Measurements from ENCODE around the gene SPOCD1. TPM values are rescaled to one million over a fixed set of nuclear protein-coding genes. Genes with fewer than 3 reads are reported as not detected.

Gene SPOCD1
- total RNA-seq, 2 experiments from 2014 or later = 0.79 to 0.91 TPM

GRCh38 chr1:31778763-31779488 is 36.9 kb downstream of the SPOCD1 start:
- no peak for ATAC-seq
- H3K9me3 Mint-ChIP-seq (ENCODE audit: low read depth) = no peaks in the 10 kb centered on the region
- no peak overlapping the region for H3K4me3 Mint-ChIP-seq
- ChIA-PET POLR2A (interaction anchor here (0.7 kb wide), 1 partner anchor 134 kb away, joined by 6 read pairs; no protein-coding TSS in a partner anchor), CTCF (interaction anchor here (0.6 to 3.1 kb wide), 6 partner anchors 10 to 244 kb away, joined by 3 to 15 read pairs (median 3); no protein-coding TSS in a partner anchor)
- intact Hi-C loops (cut with DNase I, micrococcal nuclease) = no loop called here
- DNase-seq = no peak
- peaks cover 8% of the 10 kb centered on the region for H3K4me1 Mint-ChIP-seq
- H3K27ac Mint-ChIP-seq = no peak overlapping the region
- peaks cover 16% of the 10 kb centered on the region for H3K27me3 Mint-ChIP-seq
- H3K36me3 Mint-ChIP-seq (ENCODE audit: low read depth) = no peaks in the 10 kb centered on the region

GRCh38 chr1:31776516-31776915 is 39.3 kb downstream of the SPOCD1 start:
- Mint-ChIP-seq H3K36me3 (ENCODE audit: low read depth) (no peaks in the 10 kb centered on the region), H3K9me3 (ENCODE audit: low read depth) (no peaks in the 10 kb centered on the region), H3K27ac (no peak overlapping the region), H3K27me3 (peaks cover 29% of the 10 kb centered on the region), H3K4me1 (peaks cover 29% of the 10 kb centered on the region), H3K4me3 (no peak overlapping the region)
- DNase-seq = no peak
- ChIA-PET CTCF (interaction anchor here (0.6 to 3.1 kb wide), 3 partner anchors 12 to 278 kb away, joined by 3 to 15 read pairs (median 8); no protein-coding TSS in a partner anchor), POLR2A (no interaction called here)
- intact Hi-C loops (cut with DNase I, micrococcal nuclease) = no loop called here
- no peak for ATAC-seq

- no peak for ATAC-seq
- intact Hi-C loops (cut with DNase I, micrococcal nuclease) = no loop called here
- H3K9me3 Mint-ChIP-seq (ENCODE audit: low read depth) = no peaks in the 10 kb centered on the region
- H3K4me1 Mint-ChIP-seq = peaks cover 34% of the 10 kb centered on the region
- H3K27me3 Mint-ChIP-seq = peaks cover 29% of the 10 kb centered on the region
- CTCF ChIA-PET = interaction anchor here (0.5 to 3.1 kb wide), 4 partner anchors 13 to 352 kb away, joined by 3 to 15 read pairs (median 3); no protein-coding TSS in a partner anchor
- no peak for DNase-seq
- no peak overlapping the region for H3K27ac Mint-ChIP-seq
- POLR2A ChIA-PET = no interaction called here
- H3K4me3 Mint-ChIP-seq = no peak overlapping the region
- no peaks in the 10 kb centered on the region for H3K36me3 Mint-ChIP-seq (ENCODE audit: low read depth)
These were observed 39.8 kb downstream of the SPOCD1 start for GRCh38 chr1:31776032-31776431.

- H3K36me3 Mint-ChIP-seq (ENCODE audit: low read depth) = no peaks in the 10 kb centered on the region
- CTCF ChIA-PET = interaction anchor here (0.5 to 0.8 kb wide), 2 partner anchors 33 to 351 kb away, joined by 3 read pairs; no protein-coding TSS in a partner anchor
- intact Hi-C loops (cut with DNase I, micrococcal nuclease) = no loop called here
- peaks cover 40% of the 10 kb centered on the region for H3K4me1 Mint-ChIP-seq
- H3K9me3 Mint-ChIP-seq (ENCODE audit: low read depth) = no peaks in the 10 kb centered on the region
- POLR2A ChIA-PET = no interaction called here
- H3K4me3 Mint-ChIP-seq = no peak overlapping the region
- DNase-seq (no peak), ATAC-seq (no peak)
- H3K27ac Mint-ChIP-seq = no peak overlapping the region
- H3K27me3 Mint-ChIP-seq = peaks cover 29% of the 10 kb centered on the region
These were observed 40.4 kb downstream of the SPOCD1 start for GRCh38 chr1:31775210-31775999.

- Mint-ChIP-seq H3K4me3 (no peak overlapping the region), H3K9me3 (ENCODE audit: low read depth) (no peaks in the 10 kb centered on the region), H3K4me1 (peaks cover 48% of the 10 kb centered on the region), H3K27ac (no peak overlapping the region), H3K27me3 (peaks cover 29% of the 10 kb centered on the region), H3K36me3 (ENCODE audit: low read depth) (no peaks in the 10 kb centered on the region)
- intact Hi-C loops (cut with DNase I, micrococcal nuclease) = no loop called here
- ATAC-seq = no peak
- POLR2A ChIA-PET = no interaction called here
- CTCF ChIA-PET = interaction anchor here (0.6 kb wide), 1 partner anchor 15 kb away, joined by 3 read pairs; no protein-coding TSS in a partner anchor
- DNase-seq = no peak
These were observed 41.3 kb downstream of the SPOCD1 start for GRCh38 chr1:31774495-31774894.

GRCh38 chr1:31773861-31774260 is 42.0 kb downstream of the SPOCD1 start:
- ATAC-seq (peak; percentile 27), DNase-seq (peak; percentile 48)
- Mint-ChIP-seq H3K4me3 (no peak overlapping the region), H3K27me3 (peaks cover 29% of the 10 kb centered on the region), H3K9me3 (ENCODE audit: low read depth) (no peaks in the 10 kb centered on the region), H3K27ac (no peak overlapping the region), H3K4me1 (peaks cover 54% of the 10 kb centered on the region), H3K36me3 (ENCODE audit: low read depth) (no peaks in the 10 kb centered on the region)
- POLR2A ChIA-PET = no interaction called here
- CTCF ChIA-PET = interaction anchor here (0.6 kb wide), 2 partner anchors 15 to 75 kb away, joined by 3 read pairs; no protein-coding TSS in a partner anchor
- intact Hi-C loops (cut with DNase I, micrococcal nuclease) = no loop called here

GRCh38 chr1:31772669-31773248 is 43.1 kb downstream of the SPOCD1 start:
- ChIA-PET CTCF (no interaction called here), POLR2A (no interaction called here)
- ATAC-seq (no peak), DNase-seq (no peak)
- H3K4me3 Mint-ChIP-seq = peak overlapping the region; percentile 74
- no peaks in the 10 kb centered on the region for H3K36me3 Mint-ChIP-seq (ENCODE audit: low read depth)
- H3K27ac Mint-ChIP-seq = peak overlapping the region; percentile 96
- peaks cover 61% of the 10 kb centered on the region for H3K4me1 Mint-ChIP-seq
- intact Hi-C loops (cut with DNase I, micrococcal nuclease) = loop anchor here in 1 of 2 experiments (1.0 kb wide), 2 partner anchors 10 to 16 kb away; no protein-coding TSS in a partner anchor
- H3K27me3 Mint-ChIP-seq = peaks cover 29% of the 10 kb centered on the region
- H3K9me3 Mint-ChIP-seq (ENCODE audit: low read depth) = no peaks in the 10 kb centered on the region

GRCh38 chr1:31771891-31772668 is 43.7 kb downstream of the SPOCD1 start:
- Mint-ChIP-seq H3K9me3 (ENCODE audit: low read depth) (no peaks in the 10 kb centered on the region), H3K36me3 (ENCODE audit: low read depth) (no peaks in the 10 kb centered on the region), H3K27me3 (peaks cover 29% of the 10 kb centered on the region), H3K4me1 (peaks cover 61% of the 10 kb centered on the region), H3K27ac (peak overlapping the region; percentile 96), H3K4me3 (peak overlapping the region; percentile 74)
- CTCF ChIA-PET = no interaction called here
- DNase-seq (peak; percentile 79), ATAC-seq (peak; percentile 78)
- POLR2A ChIA-PET = no interaction called here
- intact Hi-C loops (cut with DNase I, micrococcal nuclease) = loop anchor here in 1 of 2 experiments (1.0 kb wide), 2 partner anchors 10 to 16 kb away; no protein-coding TSS in a partner anchor

- Mint-ChIP-seq H3K4me1 (peaks cover 61% of the 10 kb centered on the region), H3K27ac (no peak overlapping the region), H3K9me3 (ENCODE audit: low read depth) (no peaks in the 10 kb centered on the region), H3K36me3 (ENCODE audit: low read depth) (no peaks in the 10 kb centered on the region), H3K27me3 (peaks cover 20% of the 10 kb centered on the region), H3K4me3 (no peak overlapping the region)
- DNase-seq (no peak), ATAC-seq (no peak)
- intact Hi-C loops (cut with DNase I, micrococcal nuclease) = loop anchor here in 1 of 2 experiments (10.0 kb wide), 1 partner anchor 705 kb away; the partner anchor contains the start of gene PUM1
- CTCF ChIA-PET = interaction anchor here (1.0 to 1.5 kb wide), 4 partner anchors 10 to 186 kb away, joined by 3 to 11 read pairs (median 4); no protein-coding TSS in a partner anchor
- POLR2A ChIA-PET = interaction anchor here (0.9 to 1.3 kb wide), 2 partner anchors 125 to 162 kb away, joined by 4 read pairs; partner anchors contain the start of gene PEF1
These were observed 46.0 kb downstream of the SPOCD1 start for GRCh38 chr1:31769720-31770390.
